ENCODE data around the gene OSER1.

DNA sequence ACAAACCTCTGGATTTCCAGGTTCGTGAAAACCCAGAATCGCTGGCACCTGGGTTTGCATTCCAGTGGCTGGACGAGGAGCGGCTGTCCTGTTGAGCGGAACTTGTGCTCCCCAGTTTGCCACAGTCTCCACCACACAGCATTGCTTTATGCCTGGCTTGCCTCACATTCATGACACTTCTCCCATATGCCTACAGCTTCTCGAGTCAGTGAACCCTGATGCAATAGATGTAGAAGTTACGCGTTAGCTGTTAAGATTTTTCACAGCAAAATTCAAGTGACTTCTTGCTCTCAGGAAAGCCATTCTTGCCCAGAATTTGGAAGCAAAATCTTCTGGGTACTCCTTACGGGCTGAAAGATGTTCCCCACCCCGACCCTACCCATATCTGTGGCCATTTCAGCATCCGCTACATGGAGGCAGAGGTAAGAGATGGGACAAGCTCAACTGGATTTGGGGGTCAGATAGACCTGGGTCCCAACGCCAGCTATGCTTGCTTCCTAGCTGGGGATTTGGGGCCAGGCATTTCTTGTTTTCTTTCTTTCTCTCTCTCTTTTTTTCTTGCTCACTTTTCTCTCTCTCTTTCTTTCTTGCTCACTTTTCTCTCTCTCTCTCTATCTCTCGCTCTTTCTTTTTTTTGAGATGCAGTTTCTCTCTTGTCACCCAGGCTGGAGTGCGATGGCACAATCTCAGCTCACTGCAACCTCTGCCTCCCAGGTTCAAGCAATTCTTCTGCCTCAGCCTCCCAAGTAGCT lies 24.2 kb upstream of the OSER1 start:
- TF ChIP-seq, protein P1, sequence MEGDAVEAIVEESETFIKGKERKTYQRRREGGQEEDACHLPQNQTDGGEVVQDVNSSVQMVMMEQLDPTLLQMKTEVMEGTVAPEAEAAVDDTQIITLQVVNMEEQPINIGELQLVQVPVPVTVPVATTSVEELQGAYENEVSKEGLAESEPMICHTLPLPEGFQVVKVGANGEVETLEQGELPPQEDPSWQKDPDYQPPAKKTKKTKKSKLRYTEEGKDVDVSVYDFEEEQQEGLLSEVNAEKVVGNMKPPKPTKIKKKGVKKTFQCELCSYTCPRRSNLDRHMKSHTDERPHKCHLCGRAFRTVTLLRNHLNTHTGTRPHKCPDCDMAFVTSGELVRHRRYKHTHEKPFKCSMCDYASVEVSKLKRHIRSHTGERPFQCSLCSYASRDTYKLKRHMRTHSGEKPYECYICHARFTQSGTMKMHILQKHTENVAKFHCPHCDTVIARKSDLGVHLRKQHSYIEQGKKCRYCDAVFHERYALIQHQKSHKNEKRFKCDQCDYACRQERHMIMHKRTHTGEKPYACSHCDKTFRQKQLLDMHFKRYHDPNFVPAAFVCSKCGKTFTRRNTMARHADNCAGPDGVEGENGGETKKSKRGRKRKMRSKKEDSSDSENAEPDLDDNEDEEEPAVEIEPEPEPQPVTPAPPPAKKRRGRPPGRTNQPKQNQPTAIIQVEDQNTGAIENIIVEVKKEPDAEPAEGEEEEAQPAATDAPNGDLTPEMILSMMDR (IDR thresholded peaks at IDR 0.05), result no peak
- no peak for TF ChIP-seq POLR2A (IDR thresholded peaks at IDR 0.05)

All from lower leg skin (tissue), 3 donors.